ENCODE data around the gene CCDC57. TPM values are rescaled to one million over a fixed set of nuclear protein-coding genes. Genes with fewer than 3 reads are reported as not detected.

The CCDC57 gene
- total RNA-seq, 1 donor from 2014 or later: 15.0 TPM

GRCh38 chr17:82118815-82119380 lies 93.7 kb downstream of the CCDC57 start:
- H3K4me3 Mint-ChIP-seq: peak overlapping the region; percentile 55
- H3K9ac ChIP-seq: no peak overlapping the region
- H3K27me3 Mint-ChIP-seq (ENCODE audit: insufficient read depth, low read depth): peaks cover 4% of the 10 kb centered on the region
- no peaks in the 10 kb centered on the region for H3K79me2 ChIP-seq (ENCODE audit: low read depth)
- H3K27me3 ChIP-seq: no peaks in the 10 kb centered on the region
- H3K36me3 Mint-ChIP-seq: peaks cover 10% of the 10 kb centered on the region
- H3K4me1 Mint-ChIP-seq: peaks cover 32% of the 10 kb centered on the region
- H3K4me3 ChIP-seq: no peak overlapping the region
- peak overlapping the region; percentile 74 for H3K4me2 ChIP-seq
- H3K27ac ChIP-seq: peak overlapping the region; percentile 72
- peaks cover 30% of the 10 kb centered on the region for H3K4me1 ChIP-seq
- TF ChIP-seq EZH2phosphoT487 (IDR thresholded peaks at IDR 0.05): no peak
- no peak for TF ChIP-seq CTCF (IDR thresholded peaks at IDR 0.05)
- H2AFZ ChIP-seq (replicated peaks): no peak overlapping the region
- H3F3A ChIP-seq (ENCODE audit: low read depth): peaks cover 19% of the 10 kb centered on the region
- no peaks in the 10 kb centered on the region for H3K9me3 Mint-ChIP-seq
- H3K27ac Mint-ChIP-seq: peak overlapping the region; percentile 93
- H3K36me3 ChIP-seq: no peaks in the 10 kb centered on the region
- H4K20me1 ChIP-seq (ENCODE audit: low read depth): no peaks in the 10 kb centered on the region
- H3K9me3 ChIP-seq (ENCODE audit: low read depth): no peaks in the 10 kb centered on the region
- DNase-seq (ENCODE audit: low spot score): peak; percentile 77

GRCh38 chr17:82118168-82118814 lies 94.4 kb downstream of the CCDC57 start:
- peak overlapping the region; percentile 74 for H3K4me2 ChIP-seq
- no peak for DNase-seq (ENCODE audit: low spot score)
- no peak for TF ChIP-seq EZH2 (IDR thresholded peaks at IDR 0.05)
- no peak for TF ChIP-seq EZH2phosphoT487 (IDR thresholded peaks at IDR 0.05)
- no peak for TF ChIP-seq CTCF (IDR thresholded peaks at IDR 0.05)
- no peaks in the 10 kb centered on the region for H3K79me2 ChIP-seq (ENCODE audit: low read depth)
- no peak overlapping the region for H2AFZ ChIP-seq (replicated peaks)
- no peaks in the 10 kb centered on the region for H4K20me1 ChIP-seq (ENCODE audit: low read depth)
- no peak overlapping the region for H3K9ac ChIP-seq
- peaks cover 19% of the 10 kb centered on the region for H3F3A ChIP-seq (ENCODE audit: low read depth)
- H3K27me3 ChIP-seq: no peaks in the 10 kb centered on the region
- Mint-ChIP-seq H3K36me3 (peaks cover 9% of the 10 kb centered on the region), H3K4me1 (peaks cover 32% of the 10 kb centered on the region), H3K4me3 (peak overlapping the region; percentile 55), H3K27me3 (ENCODE audit: insufficient read depth, low read depth) (peaks cover 6% of the 10 kb centered on the region), H3K27ac (peak overlapping the region; percentile 93), H3K9me3 (no peaks in the 10 kb centered on the region)
- H3K36me3 ChIP-seq: no peaks in the 10 kb centered on the region
- no peak overlapping the region for H3K4me3 ChIP-seq
- H3K27ac ChIP-seq: peak overlapping the region; percentile 72
- peaks cover 30% of the 10 kb centered on the region for H3K4me1 ChIP-seq
- H3K9me3 ChIP-seq (ENCODE audit: low read depth): no peaks in the 10 kb centered on the region

- Mint-ChIP-seq H3K27me3 (ENCODE audit: insufficient read depth, low read depth) (peaks cover 6% of the 10 kb centered on the region), H3K36me3 (peaks cover 5% of the 10 kb centered on the region), H3K9me3 (no peaks in the 10 kb centered on the region), H3K27ac (no peak overlapping the region), H3K4me3 (peak overlapping the region; percentile 41), H3K4me1 (peaks cover 29% of the 10 kb centered on the region)
- Histone ChIP-seq H3K79me2 (ENCODE audit: low read depth) (no peaks in the 10 kb centered on the region), H3K4me1 (peaks cover 30% of the 10 kb centered on the region), H3K4me2 (no peak overlapping the region), H3K36me3 (no peaks in the 10 kb centered on the region), H3K4me3 (no peak overlapping the region), H3K9ac (no peak overlapping the region), H4K20me1 (ENCODE audit: low read depth) (no peaks in the 10 kb centered on the region), H3K9me3 (ENCODE audit: low read depth) (no peaks in the 10 kb centered on the region), H2AFZ (replicated peaks) (no peak overlapping the region), H3K27me3 (no peaks in the 10 kb centered on the region), H3F3A (ENCODE audit: low read depth) (peaks cover 19% of the 10 kb centered on the region), H3K27ac (no peak overlapping the region)
- no peak for DNase-seq (ENCODE audit: low spot score)
- no peak for TF ChIP-seq CTCF (IDR thresholded peaks at IDR 0.05)
- TF ChIP-seq EZH2 (IDR thresholded peaks at IDR 0.05): no peak
- no peak for TF ChIP-seq EZH2phosphoT487 (IDR thresholded peaks at IDR 0.05)
These were observed 95.2 kb downstream of the CCDC57 start for GRCh38 chr17:82117139-82118090.
